ENCODE results near the gene CNDP2.
"Not testable (repeated sequence)": the region's sequence is repeated elsewhere in the genome, so short reads cannot be mapped to it uniquely, and the experiment has no call there.

The CNDP2 gene

GRCh38 chr18:74519320-74520095, 23.3 kb downstream of the CNDP2 start:
- DNase-seq, result no peak

GRCh38 chr18:74520096-74520833, 24.1 kb downstream of the CNDP2 start:
- no peak for DNase-seq

- no peak for DNase-seq
These were observed 25.0 kb downstream of the CNDP2 start for GRCh38 chr18:74521068-74521725.

- DNase-seq, result no peak
These were observed 26.7 kb downstream of the CNDP2 start for GRCh38 chr18:74522635-74523548.

GRCh38 chr18:74524097-74524496, 27.9 kb downstream of the CNDP2 start:
- peak; percentile 15 for DNase-seq

- not testable (repeated sequence) for DNase-seq
These were observed 28.8 kb downstream of the CNDP2 start for GRCh38 chr18:74524915-74525314.

- DNase-seq, result no peak
These were observed 29.6 kb downstream of the CNDP2 start for GRCh38 chr18:74525741-74526140.

GRCh38 chr18:74526488-74526887, 30.3 kb downstream of the CNDP2 start:
- DNase-seq, result no peak

GRCh38 chr18:74528478-74528877, 32.3 kb downstream of the CNDP2 start:
- no peak for DNase-seq

- no peak for DNase-seq
These were observed 32.8 kb downstream of the CNDP2 start for GRCh38 chr18:74528913-74529312.

- no peak for DNase-seq
These were observed 33.2 kb downstream of the CNDP2 start for GRCh38 chr18:74529378-74529777.

- no peak for DNase-seq
These were observed 33.8 kb downstream of the CNDP2 start for GRCh38 chr18:74529811-74530583.

GRCh38 chr18:74530584-74530862, 34.4 kb downstream of the CNDP2 start:
- no peak for DNase-seq

GRCh38 chr18:74531043-74531442, 34.9 kb downstream of the CNDP2 start:
- DNase-seq, result no peak

GRCh38 chr18:74532511-74533025, 36.4 kb downstream of the CNDP2 start:
- no peak for DNase-seq

- DNase-seq, result no peak
These were observed 37.5 kb downstream of the CNDP2 start for GRCh38 chr18:74533666-74534065.

- DNase-seq, result no peak
These were observed 38.2 kb downstream of the CNDP2 start, which contains the start of gene CNDP1 for GRCh38 chr18:74534150-74534969. TSS of gene CNDP1 (plus strand) at chr18:74534500. CDS start at chr18:74534668, 168 bp downstream.

GRCh38 chr18:74534981-74535649, 39.0 kb downstream of the CNDP2 start:
- no peak for DNase-seq

GRCh38 chr18:74539289-74539688, 43.1 kb downstream of the CNDP2 start:
- no peak for DNase-seq

Measured in NCI-H2227 treated with DMSO at 0.1 percent for 48 hours (cell line).